ENCODE data around the gene GALM.

Gene GALM

GRCh38 chr2:38727661-38728060 lies 61.7 kb downstream of the GALM start:
- no peaks in the 10 kb centered on the region for H3K36me3 ChIP-seq (ENCODE audit: control insufficient read depth, low read length)
- no peaks in the 10 kb centered on the region; the same call in 1 of the 2 replicates for H3F3A ChIP-seq (ENCODE audit: control insufficient read depth, insufficient read depth)
- H4K20me1 ChIP-seq (ENCODE audit: control insufficient read depth, insufficient read depth, low read depth, low read length): no peaks in the 10 kb centered on the region
- TF ChIP-seq, protein P1, sequence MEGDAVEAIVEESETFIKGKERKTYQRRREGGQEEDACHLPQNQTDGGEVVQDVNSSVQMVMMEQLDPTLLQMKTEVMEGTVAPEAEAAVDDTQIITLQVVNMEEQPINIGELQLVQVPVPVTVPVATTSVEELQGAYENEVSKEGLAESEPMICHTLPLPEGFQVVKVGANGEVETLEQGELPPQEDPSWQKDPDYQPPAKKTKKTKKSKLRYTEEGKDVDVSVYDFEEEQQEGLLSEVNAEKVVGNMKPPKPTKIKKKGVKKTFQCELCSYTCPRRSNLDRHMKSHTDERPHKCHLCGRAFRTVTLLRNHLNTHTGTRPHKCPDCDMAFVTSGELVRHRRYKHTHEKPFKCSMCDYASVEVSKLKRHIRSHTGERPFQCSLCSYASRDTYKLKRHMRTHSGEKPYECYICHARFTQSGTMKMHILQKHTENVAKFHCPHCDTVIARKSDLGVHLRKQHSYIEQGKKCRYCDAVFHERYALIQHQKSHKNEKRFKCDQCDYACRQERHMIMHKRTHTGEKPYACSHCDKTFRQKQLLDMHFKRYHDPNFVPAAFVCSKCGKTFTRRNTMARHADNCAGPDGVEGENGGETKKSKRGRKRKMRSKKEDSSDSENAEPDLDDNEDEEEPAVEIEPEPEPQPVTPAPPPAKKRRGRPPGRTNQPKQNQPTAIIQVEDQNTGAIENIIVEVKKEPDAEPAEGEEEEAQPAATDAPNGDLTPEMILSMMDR (IDR thresholded peaks at IDR 0.05; ENCODE audit: low read depth, low read length, poor library complexity, severe bottlenecking): no peak
- no peak for TF ChIP-seq EZH2phosphoT487 (IDR thresholded peaks at IDR 0.05; ENCODE audit: borderline replicate concordance, low read length)
- no peaks in the 10 kb centered on the region for H3K9me3 ChIP-seq (ENCODE audit: control insufficient read depth, insufficient read depth, low read length)
- H3K4me1 ChIP-seq (ENCODE audit: control insufficient read depth, low read length): peaks cover 7% of the 10 kb centered on the region
- no peak overlapping the region for H3K4me2 ChIP-seq (ENCODE audit: low read length)
- H3K9me2 ChIP-seq (replicated peaks; ENCODE audit: control insufficient read depth, low read length): no peaks in the 10 kb centered on the region
- H3K27ac ChIP-seq (ENCODE audit: low read depth, low read length): no peak overlapping the region
- peaks cover 16% of the 10 kb centered on the region for H3K27me3 ChIP-seq (ENCODE audit: control insufficient read depth, low read length)
- H3K79me2 ChIP-seq (ENCODE audit: control insufficient read depth, low read length): no peaks in the 10 kb centered on the region
- no peak overlapping the region for H3K4me3 ChIP-seq (ENCODE audit: low read length)

DNA sequence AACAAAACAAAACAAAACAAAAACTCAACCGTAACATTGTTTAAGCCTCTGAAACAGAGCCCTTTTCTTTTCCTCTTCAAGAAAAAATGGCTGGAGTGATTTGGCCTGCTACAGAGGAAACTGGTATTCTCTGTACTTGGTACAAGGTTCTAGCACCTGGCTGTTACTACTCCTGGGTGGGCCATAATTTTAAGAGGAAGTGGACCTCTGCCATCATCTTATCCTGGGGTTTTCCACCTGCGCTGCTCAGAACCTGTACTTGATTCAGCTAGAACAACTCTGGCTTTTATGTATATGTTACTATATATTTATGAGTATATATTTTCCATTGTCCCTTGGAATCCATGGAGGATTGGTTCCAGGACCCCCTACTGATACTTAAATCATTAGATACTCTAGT lies 62.8 kb downstream of the GALM start:
- Histone ChIP-seq H3K27ac (ENCODE audit: low read depth, low read length) (no peak overlapping the region), H3K4me3 (ENCODE audit: low read length) (no peak overlapping the region), H3K9me2 (replicated peaks; ENCODE audit: control insufficient read depth, low read length) (no peaks in the 10 kb centered on the region), H3K79me2 (ENCODE audit: control insufficient read depth, low read length) (no peaks in the 10 kb centered on the region), H3F3A (ENCODE audit: control insufficient read depth, insufficient read depth) (no peaks in the 10 kb centered on the region; the same call in 1 of the 2 replicates), H3K27me3 (ENCODE audit: control insufficient read depth, low read length) (0 out of 2 replicates have a peak, but pooled peaks cover 7% of the 10 kb centered on the region), H3K4me2 (ENCODE audit: low read length) (no peak overlapping the region), H3K9me3 (ENCODE audit: control insufficient read depth, insufficient read depth, low read length) (no peaks in the 10 kb centered on the region), H3K4me1 (ENCODE audit: control insufficient read depth, low read length) (no peaks in the 10 kb centered on the region), H4K20me1 (ENCODE audit: control insufficient read depth, insufficient read depth, low read depth, low read length) (no peaks in the 10 kb centered on the region), H3K36me3 (ENCODE audit: control insufficient read depth, low read length) (no peaks in the 10 kb centered on the region; the same call in 1 of the 2 replicates)
- TF ChIP-seq, protein P1 (IDR thresholded peaks at IDR 0.05; ENCODE audit: low read depth, low read length, poor library complexity, severe bottlenecking): no peak
- TF ChIP-seq EZH2phosphoT487 (IDR thresholded peaks at IDR 0.05; ENCODE audit: borderline replicate concordance, low read length): no peak

- TF ChIP-seq EZH2phosphoT487 (IDR thresholded peaks at IDR 0.05; ENCODE audit: borderline replicate concordance, low read length): no peak
- TF ChIP-seq, protein P1 (IDR thresholded peaks at IDR 0.05; ENCODE audit: low read depth, low read length, poor library complexity, severe bottlenecking): no peak
- H3K27me3 ChIP-seq (ENCODE audit: control insufficient read depth, low read length): no peaks in the 10 kb centered on the region
- H3K9me2 ChIP-seq (replicated peaks; ENCODE audit: control insufficient read depth, low read length): no peaks in the 10 kb centered on the region
- H3K4me2 ChIP-seq (ENCODE audit: low read length): no peak overlapping the region
- H3K4me1 ChIP-seq (ENCODE audit: control insufficient read depth, low read length): no peaks in the 10 kb centered on the region
- H3K9me3 ChIP-seq (ENCODE audit: control insufficient read depth, insufficient read depth, low read length): no peaks in the 10 kb centered on the region
- no peaks in the 10 kb centered on the region for H3K79me2 ChIP-seq (ENCODE audit: control insufficient read depth, low read length)
- no peaks in the 10 kb centered on the region; the same call in 1 of the 2 replicates for H3K36me3 ChIP-seq (ENCODE audit: control insufficient read depth, low read length)
- no peak overlapping the region for H3K4me3 ChIP-seq (ENCODE audit: low read length)
- no peak overlapping the region for H3K27ac ChIP-seq (ENCODE audit: low read depth, low read length)
- no peaks in the 10 kb centered on the region for H4K20me1 ChIP-seq (ENCODE audit: control insufficient read depth, insufficient read depth, low read depth, low read length)
- peaks cover 4% of the 10 kb centered on the region; the same call in 1 of the 2 replicates for H3F3A ChIP-seq (ENCODE audit: control insufficient read depth, insufficient read depth)
Measured at GRCh38 chr2:38731090-38731489, 65.2 kb downstream of the GALM start.
